ENCODE measurements around the gene CNN2. TPM values are rescaled to one million over a fixed set of nuclear protein-coding genes. Genes with fewer than 3 reads are reported as not detected.

CNN2 gene
- total and polyA plus RNA-seq, 2 of the 13 experiments (the other 11 are each of a cell fraction or from before 2014, with no cell fraction given) = 63.6 to 70.0 TPM

GRCh38 chr19:1039646-1040475 lies 13.5 kb downstream of the CNN2 start, which contains the start of gene ABCA7 (continued):
- 0 out of 2 replicates have a peak, but pooled peaks have one; percentile 45 for TF ChIP-seq ZNF589 (CRISPR knock-in tag; conservative IDR thresholded peaks at IDR 0.05)
- TF ChIP-seq ZGPAT (CRISPR knock-in tag; IDR thresholded peaks at IDR 0.05) = peak; percentile 71
- no peak for TF ChIP-seq DDIT3 (CRISPR knock-in tag; IDR thresholded peaks at IDR 0.05)
- peak; percentile 89 for TF ChIP-seq RBM22 (optimal IDR thresholded peaks at IDR 0.05; ENCODE audit: low read length)
- TF ChIP-seq HMGA1 (CRISPR knock-in tag; conservative IDR thresholded peaks at IDR 0.05) = no peak
- peak; percentile 39; the same call in 1 of the 2 replicates for TF ChIP-seq ZNF276 (CRISPR knock-in tag; IDR thresholded peaks at IDR 0.05; ENCODE audit: low read depth)
- TF ChIP-seq SKI (IDR thresholded peaks at IDR 0.05; ENCODE audit: partially characterized antibody) = peak; percentile 14
- no peak for TF ChIP-seq ZNF879 (CRISPR knock-in tag; IDR thresholded peaks at IDR 0.05)
- 0 out of 2 replicates have a peak, but pooled peaks have one; percentile 55 for TF ChIP-seq GLI4 (CRISPR knock-in tag; IDR thresholded peaks at IDR 0.05; ENCODE audit: borderline replicate concordance)
- TF ChIP-seq PHF5A (CRISPR knock-in tag; IDR thresholded peaks at IDR 0.05; ENCODE audit: low read depth, unreplicated experiment) = no peak
- TF ChIP-seq TAF1 (CRISPR knock-in tag; IDR thresholded peaks at IDR 0.05) = peak; percentile 65; the same call in 1 of the 2 replicates
- no peak for TF ChIP-seq IKZF1 (IDR thresholded peaks at IDR 0.05)
- TF ChIP-seq TAF15 (IDR thresholded peaks at IDR 0.05; ENCODE audit: low read depth, low read length, poor library complexity, severe bottlenecking) = no peak
- TF ChIP-seq CEBPB (IDR thresholded peaks at IDR 0.05; ENCODE audit: borderline replicate concordance, low read depth, low read length) = no peak
- TF ChIP-seq ZNF75D (CRISPR knock-in tag; IDR thresholded peaks at IDR 0.05; ENCODE audit: borderline replicate concordance) = no peak
- TF ChIP-seq SKIL (CRISPR knock-in tag; IDR thresholded peaks at IDR 0.05; ENCODE audit: borderline replicate concordance) = no peak; the same call in 1 of the 2 replicates
- no peak for TF ChIP-seq MEIS2 (CRISPR knock-in tag; IDR thresholded peaks at IDR 0.05)
- TF ChIP-seq SOX6 (IDR thresholded peaks at IDR 0.05) = no peak
- peak; percentile 36; the same call in 1 of the 2 replicates for TF ChIP-seq SOX6 (CRISPR knock-in tag; IDR thresholded peaks at IDR 0.05)
- TF ChIP-seq ZNF256 (CRISPR knock-in tag; conservative IDR thresholded peaks at IDR 0.05) = no peak
- TF ChIP-seq ZNF563 (CRISPR knock-in tag; IDR thresholded peaks at IDR 0.05) = no peak

Data from HepG2 (cell line).